ENCODE measurements around the gene KIF21A.
"Not testable (repeated sequence)": the region's sequence is repeated elsewhere in the genome, so short reads cannot be mapped to it uniquely, and the experiment has no call there.

Gene KIF21A

DNA sequence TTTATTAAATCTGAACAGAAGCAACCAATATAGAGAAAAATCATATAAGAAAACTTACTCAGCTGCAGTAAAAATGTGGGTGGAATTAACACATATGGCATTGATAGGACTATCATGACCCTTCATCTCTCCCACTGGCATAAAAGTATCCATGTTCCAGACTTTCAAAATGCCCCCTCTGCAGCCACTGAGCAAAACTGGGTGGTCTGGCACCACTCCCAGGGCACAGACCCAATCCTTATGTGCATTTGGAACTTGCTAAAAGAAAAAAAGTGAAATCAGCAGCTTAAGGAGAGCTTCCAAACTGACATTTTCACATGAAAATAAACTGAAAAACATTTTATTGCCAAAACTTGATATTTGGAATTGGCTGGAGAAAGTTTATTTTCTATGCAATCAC is 141.5 kb downstream of the KIF21A start:
- H3K27me3 ChIP-seq (ENCODE audit: control insufficient read depth, insufficient read depth, low read length): no peaks in the 10 kb centered on the region
- no peaks in the 10 kb centered on the region for H3K4me1 ChIP-seq
- H2AFZ ChIP-seq: no peak overlapping the region
- no peaks in the 10 kb centered on the region for H3K79me2 ChIP-seq
- H3K27ac ChIP-seq: no peak overlapping the region
- H3K9ac ChIP-seq: no peak overlapping the region
- no peaks in the 10 kb centered on the region for H3K36me3 ChIP-seq (ENCODE audit: control insufficient read depth, insufficient read depth, low read length)
- H3K9me3 ChIP-seq (ENCODE audit: control insufficient read depth, low read length): no peaks in the 10 kb centered on the region
- H3K4me2 ChIP-seq (ENCODE audit: low read length): no peak overlapping the region
- no peak overlapping the region for H3K4me3 ChIP-seq (ENCODE audit: low read depth, low read length)
- TF ChIP-seq, protein P1, sequence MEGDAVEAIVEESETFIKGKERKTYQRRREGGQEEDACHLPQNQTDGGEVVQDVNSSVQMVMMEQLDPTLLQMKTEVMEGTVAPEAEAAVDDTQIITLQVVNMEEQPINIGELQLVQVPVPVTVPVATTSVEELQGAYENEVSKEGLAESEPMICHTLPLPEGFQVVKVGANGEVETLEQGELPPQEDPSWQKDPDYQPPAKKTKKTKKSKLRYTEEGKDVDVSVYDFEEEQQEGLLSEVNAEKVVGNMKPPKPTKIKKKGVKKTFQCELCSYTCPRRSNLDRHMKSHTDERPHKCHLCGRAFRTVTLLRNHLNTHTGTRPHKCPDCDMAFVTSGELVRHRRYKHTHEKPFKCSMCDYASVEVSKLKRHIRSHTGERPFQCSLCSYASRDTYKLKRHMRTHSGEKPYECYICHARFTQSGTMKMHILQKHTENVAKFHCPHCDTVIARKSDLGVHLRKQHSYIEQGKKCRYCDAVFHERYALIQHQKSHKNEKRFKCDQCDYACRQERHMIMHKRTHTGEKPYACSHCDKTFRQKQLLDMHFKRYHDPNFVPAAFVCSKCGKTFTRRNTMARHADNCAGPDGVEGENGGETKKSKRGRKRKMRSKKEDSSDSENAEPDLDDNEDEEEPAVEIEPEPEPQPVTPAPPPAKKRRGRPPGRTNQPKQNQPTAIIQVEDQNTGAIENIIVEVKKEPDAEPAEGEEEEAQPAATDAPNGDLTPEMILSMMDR (IDR thresholded peaks at IDR 0.05): no peak

DNA sequence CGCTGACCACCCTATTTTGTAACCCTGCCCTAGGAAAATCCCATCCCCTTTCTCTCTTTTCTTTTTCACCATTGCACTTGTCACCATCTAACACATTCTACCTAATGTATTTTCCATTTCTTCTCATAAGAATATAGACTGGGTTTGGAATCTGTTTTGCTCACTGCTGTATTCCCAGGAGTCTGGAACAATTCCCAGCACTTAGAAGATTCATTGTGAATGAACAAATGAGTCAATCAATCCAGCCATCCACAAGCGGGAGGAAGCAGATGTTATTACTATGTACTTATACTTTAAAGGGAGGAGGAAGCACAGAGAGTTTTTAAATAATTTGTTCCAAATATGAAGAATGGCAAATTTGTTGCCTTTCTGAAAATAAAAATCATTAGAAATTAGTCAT is 142.1 kb downstream of the KIF21A start:
- H2AFZ ChIP-seq: no peak overlapping the region
- no peak overlapping the region for H3K4me2 ChIP-seq (ENCODE audit: low read length)
- H3K9ac ChIP-seq: no peak overlapping the region
- no peak overlapping the region for H3K27ac ChIP-seq
- TF ChIP-seq, protein P1 (IDR thresholded peaks at IDR 0.05): no peak
- no peaks in the 10 kb centered on the region for H3K36me3 ChIP-seq (ENCODE audit: control insufficient read depth, insufficient read depth, low read length)
- no peaks in the 10 kb centered on the region for H3K9me3 ChIP-seq (ENCODE audit: control insufficient read depth, low read length)
- no peaks in the 10 kb centered on the region for H3K4me1 ChIP-seq
- H3K27me3 ChIP-seq (ENCODE audit: control insufficient read depth, insufficient read depth, low read length): no peaks in the 10 kb centered on the region
- no peak overlapping the region for H3K4me3 ChIP-seq (ENCODE audit: low read depth, low read length)
- no peaks in the 10 kb centered on the region for H3K79me2 ChIP-seq

DNA sequence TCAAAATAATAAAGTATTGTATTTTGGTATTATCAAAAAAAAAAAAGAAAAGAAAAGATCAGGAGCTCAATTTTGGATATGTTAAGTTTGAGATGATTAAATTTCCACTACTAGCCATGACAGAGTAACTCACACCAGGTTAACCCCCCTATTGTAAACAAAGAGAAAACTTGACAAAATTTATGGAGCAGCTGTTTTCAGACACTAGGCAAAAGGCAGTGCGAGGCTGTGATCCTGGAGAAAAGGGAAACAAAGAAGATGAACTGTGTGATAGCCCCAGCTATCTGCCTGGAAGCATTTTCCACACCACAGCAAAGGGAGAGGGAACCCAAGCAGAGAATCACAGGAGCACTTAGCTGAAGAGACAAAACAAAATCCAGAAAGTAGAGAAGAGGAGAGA is 145.0 kb downstream of the KIF21A start:
- H3K4me1 ChIP-seq: no peaks in the 10 kb centered on the region
- H3K79me2 ChIP-seq: no peaks in the 10 kb centered on the region
- H3K4me3 ChIP-seq (ENCODE audit: low read depth, low read length): no peak overlapping the region
- H3K4me2 ChIP-seq (ENCODE audit: low read length): no peak overlapping the region
- no peaks in the 10 kb centered on the region for H3K36me3 ChIP-seq (ENCODE audit: control insufficient read depth, insufficient read depth, low read length)
- no peak overlapping the region for H2AFZ ChIP-seq
- H3K9ac ChIP-seq: no peak overlapping the region
- H3K9me3 ChIP-seq (ENCODE audit: control insufficient read depth, low read length): no peaks in the 10 kb centered on the region
- TF ChIP-seq, protein P1 (IDR thresholded peaks at IDR 0.05): no peak
- H3K27me3 ChIP-seq (ENCODE audit: control insufficient read depth, insufficient read depth, low read length): no peaks in the 10 kb centered on the region
- no peak overlapping the region for H3K27ac ChIP-seq

DNA sequence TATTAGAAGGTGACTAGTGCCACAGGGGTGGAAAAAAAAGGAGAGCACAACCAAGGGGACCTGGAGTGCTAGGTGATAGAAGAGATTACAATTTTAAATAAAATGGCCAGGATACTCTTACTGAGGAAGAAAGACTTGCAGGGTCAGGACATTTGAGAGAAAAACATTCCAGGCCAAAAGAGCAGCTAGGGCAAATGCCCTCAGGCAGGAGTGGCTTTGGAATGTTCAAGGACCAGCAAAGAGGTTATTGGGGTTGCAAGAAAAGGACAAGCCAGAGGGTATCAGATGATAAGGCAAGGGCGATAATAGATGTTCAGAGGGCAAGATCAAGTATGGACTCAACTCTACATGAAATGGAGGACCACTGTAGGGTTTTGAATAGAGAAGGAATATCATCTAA is 146.4 kb downstream of the KIF21A start:
- H2AFZ ChIP-seq: no peak overlapping the region
- H3K27me3 ChIP-seq (ENCODE audit: control insufficient read depth, insufficient read depth, low read length): no peaks in the 10 kb centered on the region
- H3K4me2 ChIP-seq (ENCODE audit: low read length): no peak overlapping the region
- no peaks in the 10 kb centered on the region for H3K4me1 ChIP-seq
- H3K4me3 ChIP-seq (ENCODE audit: low read depth, low read length): no peak overlapping the region
- no peaks in the 10 kb centered on the region for H3K79me2 ChIP-seq
- no peak overlapping the region for H3K27ac ChIP-seq
- H3K36me3 ChIP-seq (ENCODE audit: control insufficient read depth, insufficient read depth, low read length): no peaks in the 10 kb centered on the region
- no peak overlapping the region for H3K9ac ChIP-seq
- no peaks in the 10 kb centered on the region for H3K9me3 ChIP-seq (ENCODE audit: control insufficient read depth, low read length)
- TF ChIP-seq, protein P1 (IDR thresholded peaks at IDR 0.05): no peak

DNA sequence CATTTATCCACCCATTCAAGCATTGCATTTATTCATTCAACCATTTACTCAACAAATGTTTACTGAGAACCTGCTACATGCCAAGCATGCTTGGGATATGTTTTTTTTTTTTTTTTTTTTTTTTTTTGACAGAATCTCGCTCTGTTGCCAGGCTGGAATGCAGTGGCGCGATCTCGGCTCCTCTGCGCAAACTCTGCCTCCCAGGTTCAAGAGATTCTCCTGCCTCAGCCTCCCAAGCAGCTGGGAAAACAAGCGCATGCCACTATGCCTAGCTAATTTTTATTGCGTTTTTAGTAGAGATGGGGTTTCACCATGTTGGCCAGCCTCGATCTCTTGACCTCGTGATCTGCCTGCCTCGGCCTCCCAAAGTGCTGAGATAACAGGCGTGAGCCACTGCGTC is 147.3 kb downstream of the KIF21A start:
- H2AFZ ChIP-seq; H3K9me3 ChIP-seq (ENCODE audit: control insufficient read depth, low read length); H3K36me3 ChIP-seq (ENCODE audit: control insufficient read depth, insufficient read depth, low read length); H3K9ac ChIP-seq; H3K27ac ChIP-seq; H3K79me2 ChIP-seq; H3K4me1 ChIP-seq; H3K4me3 ChIP-seq (ENCODE audit: low read depth, low read length); H3K27me3 ChIP-seq (ENCODE audit: control insufficient read depth, insufficient read depth, low read length); H3K4me2 ChIP-seq (ENCODE audit: low read length): not testable (repeated sequence)

Measured in parathyroid adenoma (tissue), 2 donors.